T-cell (primary cell): Measurements from ENCODE around the gene TTC31. TPM values are rescaled to one million over a fixed set of nuclear protein-coding genes. Genes with fewer than 3 reads are reported as not detected.

Source experiments
- ATAC-seq, 4 experiments: fragments of 200-7000 bp in 3 of 4; fragments of 150-1000 bp in 1 of 4; cut with Tn5 transposase; replicated peaks in 1 of 4; 1 replicate in 3 of 4; 2 replicates in 1 of 4; pipeline ENCODE4 v1.10.0; 2021; ENCODE audit warnings: moderate library complexity in 3 of 4, mild to moderate bottlenecking in 2 of 4, moderate number of reproducible peaks in 1 of 4
- CTCF ChIA-PET, 2 donors: fragments of 300-600 bp; sonication (Branson Sonifier 250); formaldehyde crosslinking; loops; one replicate each; lab custom pipeline; 2022; ENCODE audit warnings: antibody characterized with exemption in 2 of 2; lab: Charles Lee
- POLR2A ChIA-PET, 2 donors: fragments of 300-600 bp; sonication (Branson Sonifier 250); formaldehyde crosslinking; loops; one replicate each; lab custom pipeline; 2022; ENCODE audit warnings: antibody characterized with exemption in 2 of 2; lab: Charles Lee
- DNase-seq, 35 experiments: peaks; one replicate each; pipeline versions ENCODE4 v3.0.0 to v3.0.0-alpha.2; 2013 to 2023
- H3K27ac ChIP-seq: one replicate; pipeline ENCODE4 v1.5.1; 2013; ENCODE audit warnings: low read length
- H3K27me3 ChIP-seq, 2 experiments: replicated peaks in 1 of 2; 1 replicate in 1 of 2; 2 replicates in 1 of 2; pipeline versions ENCODE4 v1.6.1 to v1.7.0; 2013; ENCODE audit warnings: low read length in 1 of 2, mixed read lengths in 1 of 2; ENCODE audit not compliant: control insufficient read depth in 2 of 2, insufficient read depth in 2 of 2; ENCODE audit errors: extremely low read depth in 1 of 2
- H3K36me3 ChIP-seq, 2 donors: 1 replicate in 1 of 2; 2 replicates in 1 of 2; pipeline versions ENCODE4 v1.6.1 to v1.7.0; 2013; ENCODE audit warnings: low read length in 1 of 2; ENCODE audit not compliant: control insufficient read depth in 2 of 2, insufficient read depth in 1 of 2; ENCODE audit errors: extremely low read depth in 1 of 2
- H3K4me1 ChIP-seq, 2 experiments: 1 replicate in 1 of 2; 2 replicates in 1 of 2; pipeline versions ENCODE4 v1.6.1 to v1.7.0; 2013; ENCODE audit warnings: low read length in 2 of 2, mixed read lengths in 1 of 2; ENCODE audit not compliant: insufficient read depth in 2 of 2, control insufficient read depth in 1 of 2; ENCODE audit errors: extremely low read depth in 1 of 2
- H3K4me3 ChIP-seq, 2 donors: 1 replicate in 1 of 2; 2 replicates in 1 of 2; pipeline versions ENCODE4 v1.5.1 to v1.7.0; 2013; ENCODE audit warnings: mild to moderate bottlenecking in 2 of 2, low read length in 1 of 2, moderate library complexity in 1 of 2; ENCODE audit not compliant: control insufficient read depth in 1 of 2; ENCODE audit errors: extremely low read depth in 1 of 2
- H3K9me3 ChIP-seq: 2 replicates; pipeline ENCODE4 v1.7.0; 2013
- H3K27ac Mint-ChIP-seq, 2 donors: one replicate each; pipeline ENCODE4 v1.8.0; 2020 to 2021; ENCODE audit warnings: mild to moderate bottlenecking in 2 of 2, mixed read lengths in 2 of 2
- H3K27me3 Mint-ChIP-seq, 2 donors: one replicate each; pipeline ENCODE4 v1.8.0; 2021 to 2022; ENCODE audit warnings: mixed read lengths in 2 of 2
- H3K36me3 Mint-ChIP-seq: one replicate; pipeline ENCODE4 v1.8.0; 2021; ENCODE audit warnings: mixed read lengths
- H3K4me1 Mint-ChIP-seq, 3 donors: one replicate each; pipeline ENCODE4 v1.8.0; 2020 to 2022; ENCODE audit warnings: mixed read lengths in 3 of 3, mild to moderate bottlenecking in 1 of 3
- H3K4me3 Mint-ChIP-seq, 3 donors: one replicate each; pipeline ENCODE4 v1.8.0; 2020 to 2022; ENCODE audit warnings: mild to moderate bottlenecking in 3 of 3, mixed read lengths in 3 of 3, moderate library complexity in 3 of 3
- H3K9me3 Mint-ChIP-seq, 3 donors: one replicate each; pipeline ENCODE4 v1.8.0; 2020 to 2022; ENCODE audit warnings: mixed read lengths in 3 of 3
- WGBS: methylation state at CpG from one replicate; pipeline ENCODE4 v1.1.5; 2013; ENCODE audit warnings: missing lambda C conversion rate; ENCODE audit not compliant: insufficient coverage; 5-methylcytosine and 5-hydroxymethylcytosine counted together
- total RNA-seq, 35 experiments: library from RNA in 6 of 35; stranded (reverse) in 6 of 35; fragments of 120-200 nt in 1 of 35; gene quantifications; one replicate each; pipeline versions ENCODE4 v1.2.1 to v1.2.4 and lab custom pipeline; 2013 to 2026

TTC31 gene
- total RNA-seq, 5 donors from 2014 or later (not counting 1 experiment from before 2014, with no cell fraction given): 33.1 to 45.8 (median 44.6) TPM

GRCh38 chr2:74489906-74490305 is 7.0 kb downstream of the TTC31 start:
- ChIA-PET CTCF (interaction anchor here in 1 of 2 donors (0.7 to 0.9 kb wide), 2 partner anchors 11 to 666 kb away, joined by 3 to 7 read pairs; no protein-coding TSS in a partner anchor), POLR2A (interaction anchor here in 1 of 2 donors (1.0 kb wide), 1 partner anchor 41 kb away, joined by 3 read pairs; no protein-coding TSS in a partner anchor)
- Mint-ChIP-seq H3K9me3 (no peaks in the 10 kb centered on the region), H3K4me3 (no peak overlapping the region), H3K27me3 (no peaks in the 10 kb centered on the region), H3K4me1 (peaks cover 1 to 4% (median 4%) of the 10 kb centered on the region in 3 donors), H3K27ac (no peak overlapping the region), H3K36me3 (peaks cover 58% of the 10 kb centered on the region)
- H3K36me3 ChIP-seq: peaks cover 26 to 73% of the 10 kb centered on the region in 2 donors
- H3K9me3 ChIP-seq: no peaks in the 10 kb centered on the region
- no peak for DNase-seq
- WGBS: 80% methylated on average over 1 of the region's 9 CpGs
- no peaks in the 10 kb centered on the region for H3K27me3 ChIP-seq
- H3K4me1 ChIP-seq: no peaks in the 10 kb centered on the region
- no peak overlapping the region for H3K27ac ChIP-seq
- H3K4me3 ChIP-seq: no peak overlapping the region
- ATAC-seq: no peak

DNA sequence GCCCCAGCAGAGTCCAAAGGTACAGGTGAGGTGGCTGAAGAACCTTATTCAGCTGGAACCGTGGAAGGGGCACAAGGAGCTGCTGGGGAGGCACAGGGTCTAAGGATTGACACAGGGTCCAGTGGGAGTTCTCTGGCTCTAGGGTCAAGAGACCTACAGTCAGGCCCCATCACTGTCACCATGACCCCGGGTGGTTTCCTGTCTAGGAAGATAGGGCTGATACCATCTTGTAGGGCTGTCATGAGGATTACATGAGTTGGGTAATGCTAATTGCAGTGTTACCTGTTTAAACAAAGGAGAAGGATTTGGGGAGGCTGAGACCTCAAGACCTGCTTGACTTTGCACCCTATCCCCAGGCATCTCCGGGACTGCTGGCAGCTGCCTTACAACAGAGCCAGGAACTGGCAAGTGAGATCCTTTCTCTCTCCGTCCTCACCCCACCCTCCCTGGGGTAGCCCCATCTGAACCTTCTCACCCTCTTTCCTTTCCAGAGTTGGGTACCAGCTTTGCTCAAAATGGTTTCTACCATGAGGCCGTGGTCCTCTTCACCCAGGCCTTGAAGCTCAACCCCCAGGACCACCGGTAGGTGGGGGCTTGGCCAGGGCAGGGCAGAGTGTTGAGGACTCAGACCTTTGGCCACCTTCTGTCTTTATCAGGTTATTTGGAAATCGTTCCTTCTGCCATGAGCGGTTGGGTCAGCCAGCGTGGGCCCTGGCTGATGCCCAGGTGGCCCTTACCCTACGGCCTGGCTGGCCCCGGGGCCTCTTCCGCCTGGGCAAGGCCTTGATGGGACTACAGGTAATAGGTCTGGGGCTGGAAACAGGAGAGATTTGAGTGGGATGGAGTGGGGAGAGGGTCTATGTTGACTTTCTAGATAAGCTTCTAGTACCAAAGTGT is 9.0 kb downstream of the TTC31 start:
- no peak overlapping the region for H3K4me3 Mint-ChIP-seq
- ATAC-seq: no peak
- peaks cover 0 to under 1% (median 0%) of the 10 kb centered on the region in 3 donors for H3K4me1 Mint-ChIP-seq
- H3K27ac Mint-ChIP-seq: no peak overlapping the region
- WGBS: 96% methylated on average over 11 of the region's 12 CpGs
- no peaks in the 10 kb centered on the region for H3K9me3 Mint-ChIP-seq
- Histone ChIP-seq H3K9me3 (no peaks in the 10 kb centered on the region), H3K4me3 (no peak overlapping the region), H3K36me3 (peaks cover 26 to 61% of the 10 kb centered on the region in 2 donors), H3K27ac (no peak overlapping the region), H3K4me1 (no peaks in the 10 kb centered on the region), H3K27me3 (no peaks in the 10 kb centered on the region)
- peaks cover 46% of the 10 kb centered on the region for H3K36me3 Mint-ChIP-seq
- CTCF ChIA-PET: interaction anchor here in 1 of 2 donors (1.1 kb wide), 1 partner anchor 19 kb away, joined by 3 read pairs; the partner anchor contains the start of gene MRPL53
- no peaks in the 10 kb centered on the region for H3K27me3 Mint-ChIP-seq
- no peak for DNase-seq
- POLR2A ChIA-PET: no interaction called here

GRCh38 chr2:74493546-74493945 is 10.7 kb downstream of the TTC31 start:
- CTCF ChIA-PET: no interaction called here
- 82% methylated on average over 3 of the region's 3 CpGs for WGBS
- POLR2A ChIA-PET: no interaction called here

DNA sequence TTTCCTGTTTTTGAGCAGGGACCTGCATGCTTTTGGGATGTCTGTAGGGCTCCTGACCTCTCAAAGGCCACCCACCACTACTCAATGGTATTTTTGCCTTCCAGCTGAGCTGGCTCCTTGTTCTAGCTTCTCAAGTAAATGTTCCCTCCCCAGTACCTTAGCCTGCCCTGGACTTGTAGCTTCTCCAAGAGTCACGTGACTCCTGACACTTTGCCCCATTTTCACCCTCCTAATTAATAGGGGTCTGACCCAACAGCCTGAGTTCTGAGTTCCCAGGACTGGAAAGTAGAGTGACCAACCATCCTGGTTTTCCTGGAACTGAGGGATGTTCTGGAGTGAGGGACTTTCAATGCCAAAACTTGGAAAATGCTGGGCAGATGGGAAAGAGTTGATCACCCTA is 12.6 kb downstream of the TTC31 start:
- Histone ChIP-seq H3K36me3 (peaks cover 22 to 37% of the 10 kb centered on the region in 2 donors), H3K27ac (no peak overlapping the region), H3K9me3 (no peaks in the 10 kb centered on the region), H3K27me3 (peaks cover 5 to 31% of the 10 kb centered on the region in 2 experiments), H3K4me3 (no peak overlapping the region), H3K4me1 (peaks cover 6 to 29% of the 10 kb centered on the region in 2 experiments)
- no peak for DNase-seq
- Mint-ChIP-seq H3K27ac (no peak overlapping the region), H3K9me3 (no peaks in the 10 kb centered on the region), H3K27me3 (peaks cover 19 to 26% of the 10 kb centered on the region in 2 donors), H3K4me1 (peaks cover 19 to 25% (median 24%) of the 10 kb centered on the region in 3 donors), H3K36me3 (peaks cover 32% of the 10 kb centered on the region), H3K4me3 (no peak overlapping the region)
- no peak for ATAC-seq
- ChIA-PET POLR2A (no interaction called here), CTCF (no interaction called here)
- no CpG with 5 or more reads among the region's 1 CpG for WGBS

More at GRCh38 chr2:74493546-74493945, 10.7 kb downstream of the TTC31 start:
- peaks cover 26 to 53% of the 10 kb centered on the region in 2 donors for H3K36me3 ChIP-seq
- no peak overlapping the region for H3K4me3 ChIP-seq
- H3K9me3 ChIP-seq: no peaks in the 10 kb centered on the region
- H3K27me3 ChIP-seq: peaks cover 2 to 12% of the 10 kb centered on the region in 2 experiments
- H3K9me3 Mint-ChIP-seq: no peaks in the 10 kb centered on the region
- no peak overlapping the region for H3K27ac Mint-ChIP-seq
- no peak overlapping the region for H3K4me3 Mint-ChIP-seq
- H3K27me3 Mint-ChIP-seq: peaks cover 6 to 10% of the 10 kb centered on the region in 2 donors
- H3K4me1 ChIP-seq: peaks cover 3 to 13% of the 10 kb centered on the region in 2 experiments
- ATAC-seq: no peak
- peaks cover 11 to 12% (median 12%) of the 10 kb centered on the region in 3 donors for H3K4me1 Mint-ChIP-seq
- no peak for DNase-seq
- no peak overlapping the region for H3K27ac ChIP-seq
- peaks cover 44% of the 10 kb centered on the region for H3K36me3 Mint-ChIP-seq

DNA sequence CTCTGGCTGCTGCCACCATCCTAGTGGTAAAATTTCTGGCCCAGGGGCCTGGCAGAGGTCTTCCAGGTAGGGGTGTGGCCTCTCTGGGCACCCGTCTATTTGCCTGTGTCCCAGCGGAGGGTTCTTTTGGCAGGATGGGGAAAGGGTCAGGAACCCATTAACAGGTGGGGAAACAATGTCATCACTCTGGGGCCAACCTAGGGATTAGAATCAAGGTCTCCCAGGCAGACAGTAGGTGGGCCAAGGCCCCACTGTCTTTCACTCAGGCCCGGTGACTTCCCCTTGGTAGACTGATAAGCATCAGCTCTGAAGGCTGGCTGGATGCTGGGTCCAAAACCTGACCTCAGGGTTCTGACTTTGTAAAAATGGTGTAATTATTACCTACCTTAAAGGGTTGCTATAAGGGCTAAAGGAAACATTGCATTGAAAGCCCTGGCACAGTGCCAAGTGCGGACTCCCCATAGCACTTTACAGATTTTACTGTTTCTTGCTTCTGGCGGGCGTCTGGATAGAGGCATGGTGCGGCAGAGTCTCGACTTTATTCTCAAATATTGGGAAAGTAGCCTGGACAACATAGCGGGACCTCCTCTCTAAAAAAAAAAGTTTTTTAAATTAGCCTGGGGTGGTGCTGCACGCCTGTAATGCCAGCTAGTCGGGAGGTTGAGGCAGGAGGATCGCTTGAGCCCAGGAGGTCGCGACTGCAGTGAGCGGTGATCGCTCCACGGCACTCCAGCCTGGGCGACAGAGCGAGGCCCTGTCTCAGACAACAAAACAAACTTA is 14.3 kb downstream of the TTC31 start:
- Histone ChIP-seq H3K27me3 (peaks cover 14 to 49% of the 10 kb centered on the region in 2 experiments), H3K4me1 (peaks cover 6 to 33% of the 10 kb centered on the region in 2 experiments), H3K36me3 (peaks cover 9 to 19% of the 10 kb centered on the region in 2 donors), H3K4me3 (peak overlapping the region; percentile 48 to 64), H3K9me3 (no peaks in the 10 kb centered on the region), H3K27ac (no peak overlapping the region)
- Mint-ChIP-seq H3K4me1 (peaks cover 25 to 31% (median 27%) of the 10 kb centered on the region in 3 donors), H3K4me3 (peak overlapping the region; percentile 76 to 82 (median 81)), H3K9me3 (no peaks in the 10 kb centered on the region), H3K27me3 (peaks cover 33 to 43% of the 10 kb centered on the region in 2 donors), H3K36me3 (peaks cover 19% of the 10 kb centered on the region), H3K27ac (peak overlapping the region in 1 of 2 donors; percentile 11)
- POLR2A ChIA-PET: no interaction called here
- WGBS: 84% methylated on average over 13 of the region's 19 CpGs
- ATAC-seq (no peak), DNase-seq (no peak)
- CTCF ChIA-PET: no interaction called here
